Renal pelvis (tissue), 4 donors: Measurements from ENCODE around the gene PLEKHN1. TPM values are rescaled to one million over a fixed set of nuclear protein-coding genes. Genes with fewer than 3 reads are reported as not detected.

Experiments
- DNase-seq: peaks from one replicate; pipeline ENCODE4 v3.0.0-alpha.2; 2013
- polyA plus RNA-seq, 3 donors: library from polyadenylated mRNA; unstranded; fragments of 120-200 nt; gene quantifications; one replicate each; pipeline ENCODE4 v1.2.1, GENCODE V29; 2013; ENCODE audit not compliant: insufficient read length in 3 of 3

PLEKHN1 gene
- polyA plus RNA-seq, 3 donors, result 0.16 to 0.44 (median 0.26) TPM

DNA sequence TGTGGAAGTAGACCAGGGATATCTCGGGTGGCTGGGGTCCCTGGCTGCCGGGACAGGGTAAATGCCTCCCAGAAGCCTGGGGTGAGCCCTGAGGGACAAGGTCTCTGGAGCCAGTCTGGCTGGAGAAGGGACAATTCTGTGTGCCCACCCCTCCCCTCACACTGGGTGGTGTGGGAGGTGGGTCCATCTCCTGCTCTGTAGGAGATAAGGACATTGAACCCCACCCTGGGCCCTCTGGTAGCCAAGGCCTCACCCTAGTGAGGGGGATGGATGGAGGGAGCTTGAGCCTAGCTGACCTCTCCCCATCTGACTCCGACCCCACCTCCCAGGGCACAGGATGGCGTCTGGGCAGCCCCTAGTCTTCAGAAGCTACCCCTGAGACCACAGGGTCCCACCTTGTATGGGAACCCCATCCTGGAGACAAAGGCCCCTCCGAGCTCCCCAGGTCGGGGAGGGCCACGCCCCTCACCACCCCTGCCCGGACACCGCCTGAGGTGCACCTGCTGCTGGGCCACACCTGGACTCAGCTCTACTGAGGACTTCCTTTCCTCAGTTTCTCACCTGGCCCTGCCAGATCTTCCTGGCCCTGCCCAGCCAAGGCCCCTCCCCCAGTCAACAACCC, 58.0 kb downstream of the PLEKHN1 start:
- no peak for DNase-seq

DNA sequence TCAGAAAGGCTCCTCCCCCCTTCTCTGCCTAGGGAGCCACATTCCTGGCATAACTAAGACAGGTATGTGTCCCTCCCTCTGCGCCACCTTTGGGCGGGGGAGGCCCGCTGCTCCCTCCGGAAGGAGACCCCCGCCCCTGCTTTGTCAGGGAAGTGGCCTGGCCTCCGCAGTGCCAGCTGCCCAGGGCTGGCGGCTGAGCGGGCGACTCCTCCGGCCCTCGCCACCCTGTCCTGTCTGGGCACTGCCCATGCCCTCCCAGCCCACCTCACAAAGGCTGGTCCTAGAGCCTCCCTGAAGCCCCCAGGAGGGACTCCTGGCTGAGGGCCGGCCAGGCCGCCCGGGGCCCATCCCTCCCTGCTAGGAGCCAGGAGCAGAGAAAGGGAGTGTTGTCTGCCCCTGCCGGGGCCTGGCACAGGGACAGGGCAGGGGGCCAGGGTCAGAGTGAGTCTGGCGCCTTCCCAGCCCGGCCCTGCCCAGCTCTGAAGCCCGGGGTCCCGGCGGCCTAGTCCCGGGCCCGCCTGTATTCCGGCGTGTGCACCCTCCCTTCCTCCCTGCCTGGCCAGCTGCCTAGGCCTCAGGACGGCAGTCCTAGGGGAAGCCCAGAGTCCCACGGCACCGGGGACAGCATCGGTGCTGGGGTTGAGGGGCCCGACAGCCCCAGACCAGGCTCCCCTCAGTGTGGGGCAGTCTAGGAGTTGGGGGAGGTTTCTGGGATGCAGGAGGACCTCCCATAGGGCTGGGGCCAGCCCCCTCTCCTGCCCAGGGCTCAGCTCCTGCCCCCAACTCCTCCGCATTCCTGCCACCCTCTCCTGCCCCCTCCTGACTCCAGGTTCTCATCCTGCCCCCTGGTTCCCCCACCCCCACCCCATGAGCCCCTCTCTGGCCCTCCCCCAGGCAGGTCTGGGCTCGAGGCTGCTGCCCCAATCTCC, 58.8 kb downstream of the PLEKHN1 start:
- peak; percentile 84 for DNase-seq

Other genes with a start within 250 kb of the PLEKHN1 start
- gene SAMD11, start 42.6 kb upstream of the PLEKHN1 start, polyA plus RNA-seq, result 10 to 100 TPM; 67.8 to 90.6 (median 89.8) TPM
- gene NOC2L, start 7.2 kb upstream of the PLEKHN1 start, polyA plus RNA-seq, result 10 to 100 TPM; 65.5 to 71.9 (median 68.9) TPM
- gene KLHL17, start 5.9 kb upstream of the PLEKHN1 start, polyA plus RNA-seq, result 10 to 100 TPM in 2 of 3 donors, 1 to 10 TPM in 1; 9.9 to 14.3 (median 13.6) TPM
- under 1 TPM; 0.13 to 0.57 (median 0.28) TPM for gene PERM1, start 15.6 kb downstream of the PLEKHN1 start, polyA plus RNA-seq
- gene HES4, start 33.6 kb downstream of the PLEKHN1 start, polyA plus RNA-seq, result 10 to 100 TPM; 33.1 to 47.9 (median 43.2) TPM
- gene ISG15, start 47.0 kb downstream of the PLEKHN1 start, polyA plus RNA-seq, result 10 to 100 TPM; 13.7 to 18.1 (median 16.5) TPM
- 100 to 1,000 TPM; 281 to 299 (median 289) TPM for gene AGRN, start 53.6 kb downstream of the PLEKHN1 start, polyA plus RNA-seq
- under 1 TPM; 0.56 to 0.88 (median 0.62) TPM for gene RNF223, start 107.8 kb downstream of the PLEKHN1 start, polyA plus RNA-seq
- gene C1orf159, start 149.6 kb downstream of the PLEKHN1 start, polyA plus RNA-seq, result 10 to 100 TPM; 16.3 to 19.9 (median 18.2) TPM
- 1 to 10 TPM in 2 of 3 donors, under 1 TPM in 1; 0.94 to 1.1 (median 1.1) TPM for gene TTLL10, start 207.4 kb downstream of the PLEKHN1 start, polyA plus RNA-seq
- gene TNFRSF18, start 240.1 kb downstream of the PLEKHN1 start, polyA plus RNA-seq, result 1 to 10 TPM in 1 of 3 donors, under 1 TPM in 2; 0.75 to 1.2 (median 0.89) TPM
- gene TNFRSF4, start 247.7 kb downstream of the PLEKHN1 start, polyA plus RNA-seq, result 1 to 10 TPM; 1.5 to 2.7 (median 2.7) TPM